ENCODE results near the gene ASB3.

GRCh38 chr2:53715568-53715967 lies 71.2 kb downstream of the ASB3 start:
- TF ChIP-seq, protein P1, sequence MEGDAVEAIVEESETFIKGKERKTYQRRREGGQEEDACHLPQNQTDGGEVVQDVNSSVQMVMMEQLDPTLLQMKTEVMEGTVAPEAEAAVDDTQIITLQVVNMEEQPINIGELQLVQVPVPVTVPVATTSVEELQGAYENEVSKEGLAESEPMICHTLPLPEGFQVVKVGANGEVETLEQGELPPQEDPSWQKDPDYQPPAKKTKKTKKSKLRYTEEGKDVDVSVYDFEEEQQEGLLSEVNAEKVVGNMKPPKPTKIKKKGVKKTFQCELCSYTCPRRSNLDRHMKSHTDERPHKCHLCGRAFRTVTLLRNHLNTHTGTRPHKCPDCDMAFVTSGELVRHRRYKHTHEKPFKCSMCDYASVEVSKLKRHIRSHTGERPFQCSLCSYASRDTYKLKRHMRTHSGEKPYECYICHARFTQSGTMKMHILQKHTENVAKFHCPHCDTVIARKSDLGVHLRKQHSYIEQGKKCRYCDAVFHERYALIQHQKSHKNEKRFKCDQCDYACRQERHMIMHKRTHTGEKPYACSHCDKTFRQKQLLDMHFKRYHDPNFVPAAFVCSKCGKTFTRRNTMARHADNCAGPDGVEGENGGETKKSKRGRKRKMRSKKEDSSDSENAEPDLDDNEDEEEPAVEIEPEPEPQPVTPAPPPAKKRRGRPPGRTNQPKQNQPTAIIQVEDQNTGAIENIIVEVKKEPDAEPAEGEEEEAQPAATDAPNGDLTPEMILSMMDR (IDR thresholded peaks at IDR 0.05; ENCODE audit: low read depth, low read length) = no peak
- TF ChIP-seq POLR2A (IDR thresholded peaks at IDR 0.05; ENCODE audit: extremely low read depth, insufficient read length) = no peak
- TF ChIP-seq, protein P2, sequence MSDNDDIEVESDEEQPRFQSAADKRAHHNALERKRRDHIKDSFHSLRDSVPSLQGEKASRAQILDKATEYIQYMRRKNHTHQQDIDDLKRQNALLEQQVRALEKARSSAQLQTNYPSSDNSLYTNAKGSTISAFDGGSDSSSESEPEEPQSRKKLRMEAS (IDR thresholded peaks at IDR 0.05; ENCODE audit: low read depth, low read length) = no peak

Measured in NB4 (cell line).